HFFc6 (cell line): Measurements from ENCODE around the gene FGF14. TPM values are rescaled to one million over a fixed set of nuclear protein-coding genes. Genes with fewer than 3 reads are reported as not detected.

Experiments
- DNase-seq: peaks from one replicate; pipeline ENCODE4 v3.0.0-alpha.2; 2018
- H3K27ac Mint-ChIP-seq: 2 replicates; pipeline ENCODE4 v1.8.0; 2020; ENCODE audit warnings: mild to moderate bottlenecking, mixed read lengths
- H3K27me3 Mint-ChIP-seq: 2 replicates; pipeline ENCODE4 v1.8.0; 2021; ENCODE audit warnings: mild to moderate bottlenecking, moderate library complexity, mixed read lengths; ENCODE audit not compliant: insufficient read depth
- H3K36me3 Mint-ChIP-seq: 2 replicates; pipeline ENCODE4 v1.8.0; 2021; ENCODE audit warnings: low read depth, mixed read lengths
- H3K4me1 Mint-ChIP-seq: 2 replicates; pipeline ENCODE4 v1.8.0; 2020; ENCODE audit warnings: low read depth, mixed read lengths
- H3K4me3 Mint-ChIP-seq: 2 replicates; pipeline ENCODE4 v1.8.0; 2020; ENCODE audit warnings: mild to moderate bottlenecking, moderate library complexity, mixed read lengths
- H3K9me3 Mint-ChIP-seq: 2 replicates; pipeline ENCODE4 v1.8.0; 2020; ENCODE audit warnings: mild to moderate bottlenecking, mixed read lengths
- CTCF ChIP-seq: fragments of 200-600 bp; sonication (generic); IDR thresholded peaks from 2 replicates; pipeline ENCODE4 v1.5.0; 2021; ENCODE audit warnings: antibody characterized with exemption, mild to moderate bottlenecking
- total RNA-seq, 6 experiments: library from RNA; stranded (reverse); fragmentation: NEBNext Ultra II Directional; extraction: Animal tissue kit (Norgen Biotek cat#: 25700); gene quantifications; 2 replicates in 1 of 6; 3 replicates in 5 of 6; pipeline ENCODE4 v1.2.3, GENCODE V29; 2021

Gene FGF14
- total RNA-seq, 6 experiments from 2014 or later: 0.02 to 0.03 TPM; not detected in 4

- DNase-seq: no peak
- Mint-ChIP-seq H3K9me3 (peaks cover 37% of the 10 kb centered on the region), H3K4me3 (no peak overlapping the region), H3K27me3 (no peaks in the 10 kb centered on the region; the same call in 1 of the 2 replicates), H3K4me1 (no peaks in the 10 kb centered on the region), H3K36me3 (no peaks in the 10 kb centered on the region), H3K27ac (no peak overlapping the region)
- TF ChIP-seq CTCF: no peak
These were observed 181.1 kb downstream of the FGF14 start for GRCh38 chr13:102220681-102221228.

GRCh38 chr13:102214956-102215355, 186.9 kb downstream of the FGF14 start:
- DNase-seq: no peak

GRCh38 chr13:102212729-102213128, 189.1 kb downstream of the FGF14 start:
- Mint-ChIP-seq H3K27me3 (no peaks in the 10 kb centered on the region), H3K4me3 (no peak overlapping the region), H3K4me1 (no peaks in the 10 kb centered on the region), H3K36me3 (no peaks in the 10 kb centered on the region), H3K9me3 (peaks cover 43% of the 10 kb centered on the region), H3K27ac (no peak overlapping the region)
- no peak for DNase-seq
- TF ChIP-seq CTCF: no peak

More at GRCh38 chr13:102214956-102215355, 186.9 kb downstream of the FGF14 start:
- no peaks in the 10 kb centered on the region for H3K4me1 Mint-ChIP-seq
- H3K27ac Mint-ChIP-seq: no peak overlapping the region
- no peaks in the 10 kb centered on the region; the same call in 1 of the 2 replicates for H3K27me3 Mint-ChIP-seq
- no peak for TF ChIP-seq CTCF
- H3K4me3 Mint-ChIP-seq: no peak overlapping the region
- H3K36me3 Mint-ChIP-seq: no peaks in the 10 kb centered on the region
- H3K9me3 Mint-ChIP-seq: peaks cover 47% of the 10 kb centered on the region

DNA sequence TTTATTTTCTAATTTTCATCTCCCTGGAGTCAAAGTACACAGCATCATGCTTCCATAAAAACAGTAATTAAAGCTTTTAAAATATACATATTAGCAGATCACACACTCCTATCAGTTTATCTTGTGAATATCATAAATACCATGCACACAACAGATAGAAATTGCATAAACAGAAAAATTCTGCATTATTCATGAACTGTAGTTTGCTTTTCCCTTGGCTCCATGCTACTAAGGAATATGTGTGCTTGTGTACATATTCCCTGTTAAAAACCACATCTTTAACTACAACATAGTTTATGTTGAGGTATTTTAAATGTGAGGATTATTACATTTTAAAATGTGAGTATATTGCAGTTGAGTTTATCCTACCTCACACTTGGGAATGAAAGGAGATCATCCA, 193.5 kb downstream of the FGF14 start:
- Mint-ChIP-seq H3K4me3 (no peak overlapping the region), H3K27me3 (no peaks in the 10 kb centered on the region), H3K4me1 (no peaks in the 10 kb centered on the region), H3K27ac (no peak overlapping the region), H3K9me3 (peaks cover 37% of the 10 kb centered on the region), H3K36me3 (no peaks in the 10 kb centered on the region)
- DNase-seq: no peak
- no peak for TF ChIP-seq CTCF

- Mint-ChIP-seq H3K4me1 (no peaks in the 10 kb centered on the region), H3K36me3 (no peaks in the 10 kb centered on the region), H3K27ac (no peak overlapping the region), H3K9me3 (peaks cover 35% of the 10 kb centered on the region), H3K27me3 (no peaks in the 10 kb centered on the region), H3K4me3 (no peak overlapping the region)
- no peak for TF ChIP-seq CTCF
- no peak for DNase-seq
These were observed 194.0 kb downstream of the FGF14 start for GRCh38 chr13:102207680-102208342.
